Measurements from ENCODE around the gene PGAM2. TPM values are rescaled to one million over a fixed set of nuclear protein-coding genes. Genes with fewer than 3 reads are reported as not detected.

PGAM2 gene
- total and polyA plus RNA-seq, 8 donors, result 0.92 to 5.8 (median 3.7) TPM; not detected in 4

- Histone ChIP-seq H3K4me3 (no peak overlapping the region), H3K36me3 (peaks cover 0 to 5% (median 4%) of the 10 kb centered on the region in 4 donors), H3K27me3 (no peaks in the 10 kb centered on the region), H3K9me3 (no peaks in the 10 kb centered on the region), H3K27ac (no peak overlapping the region), H3K4me1 (peaks cover 28 to 56% (median 41%) of the 10 kb centered on the region in 4 donors)
- intact Hi-C loops (cut with DNase I; ENCODE audit: low total_unique reads), result no loop called here
- TF ChIP-seq CTCF (IDR thresholded peaks at IDR 0.05), result no peak
- TF ChIP-seq EP300 (IDR thresholded peaks at IDR 0.05), result no peak
- no peak for TF ChIP-seq POLR2A (IDR thresholded peaks at IDR 0.05)
- TF ChIP-seq POLR2AphosphoS5 (IDR thresholded peaks at IDR 0.05), result no peak
- DNase-seq, result no peak
- 68 to 82% (median 73%) methylated on average over 11 of the region's 11 CpGs for WGBS, 5 donors
Measured at GRCh38 chr7:44067064-44067951, 1.9 kb upstream of the PGAM2 start.

- intact Hi-C loops (cut with DNase I; ENCODE audit: low total_unique reads), result no loop called here
- Histone ChIP-seq H3K4me1 (peaks cover 21 to 49% (median 36%) of the 10 kb centered on the region in 4 donors), H3K27ac (no peak overlapping the region), H3K36me3 (peaks cover 3 to 13% (median 11%) of the 10 kb centered on the region in 4 donors), H3K27me3 (no peaks in the 10 kb centered on the region), H3K4me3 (no peak overlapping the region), H3K9me3 (no peaks in the 10 kb centered on the region)
- DNase-seq, result no peak
- 57 to 72% (median 62%) methylated on average over 6 to 7 of the region's 7 CpGs for WGBS, 5 donors
- TF ChIP-seq POLR2AphosphoS5 (IDR thresholded peaks at IDR 0.05) (no peak), POLR2A (IDR thresholded peaks at IDR 0.05) (no peak), CTCF (IDR thresholded peaks at IDR 0.05) (no peak)
Measured at GRCh38 chr7:44066494-44067063, 1.2 kb upstream of the PGAM2 start.

- no peaks in the 10 kb centered on the region for H3K27me3 ChIP-seq
- TF ChIP-seq EP300 (IDR thresholded peaks at IDR 0.05) (no peak), POLR2A (IDR thresholded peaks at IDR 0.05) (no peak), CTCF (IDR thresholded peaks at IDR 0.05) (no peak), POLR2AphosphoS5 (IDR thresholded peaks at IDR 0.05) (no peak)
- 28 to 54% (median 32%) methylated on average over 6 of the region's 6 CpGs for WGBS, 5 donors
- intact Hi-C loops (cut with DNase I; ENCODE audit: low total_unique reads), result no loop called here
- no peak for DNase-seq
- H3K4me3 ChIP-seq, result no peak overlapping the region
- H3K27ac ChIP-seq, result no peak overlapping the region
- peaks cover 6 to 18% (median 16%) of the 10 kb centered on the region in 4 donors for H3K36me3 ChIP-seq
- H3K9me3 ChIP-seq, result no peaks in the 10 kb centered on the region
- peaks cover 19 to 44% (median 34%) of the 10 kb centered on the region in 4 donors for H3K4me1 ChIP-seq
Measured at GRCh38 chr7:44066111-44066460, 719 bp upstream of the PGAM2 start.

- intact Hi-C loops (cut with DNase I; ENCODE audit: low total_unique reads), result no loop called here
- H3K27me3 ChIP-seq, result no peaks in the 10 kb centered on the region
- peaks cover 19 to 41% (median 34%) of the 10 kb centered on the region in 4 donors for H3K4me1 ChIP-seq
- peaks cover 18 to 29% (median 28%) of the 10 kb centered on the region in 4 donors for H3K36me3 ChIP-seq
- 14 to 35% (median 19%) methylated on average over 22 to 33 of the region's 33 CpGs for WGBS, 5 donors
- H3K27ac ChIP-seq, result no peak overlapping the region
- no peaks in the 10 kb centered on the region for H3K9me3 ChIP-seq
- DNase-seq, result peak in 1 of 2 donors; percentile 48
- H3K4me3 ChIP-seq, result peak overlapping the region in 1 of 4 donors; percentile 19
- TF ChIP-seq POLR2AphosphoS5 (IDR thresholded peaks at IDR 0.05) (peak in 2 of 3 donors; percentile 5 to 31), EP300 (IDR thresholded peaks at IDR 0.05) (no peak), CTCF (IDR thresholded peaks at IDR 0.05) (no peak), POLR2A (IDR thresholded peaks at IDR 0.05) (no peak)
Measured at GRCh38 chr7:44064791-44065430, 456 bp downstream of the PGAM2 start.
